SK-MEL-5 (cell line): ENCODE measurements around the gene FBXW2. TPM values are rescaled to one million over a fixed set of nuclear protein-coding genes. Genes with fewer than 3 reads are reported as not detected.

Source experiments
- DNase-seq: peaks from one replicate; pipeline ENCODE4 v3.0.0-alpha.2; 2016; ENCODE audit warnings: low read depth, low spot score
- in situ Hi-C: cut with HindIII; loops from 2 replicates; pipeline ENCODE4 v1.10.0; 2016; ENCODE audit warnings: low sequenced_read_pairs, high pct_unique_total_duplicates, low pct_unique_long_range_greater_than_20kb
- total RNA-seq: library from RNA; depleted of rRNA; stranded (reverse); fragments of >200 nt; shearing (Covaris generic); gene quantifications from 2 replicates; pipeline ENCODE4 v1.2.3, GENCODE V29; 2014

The FBXW2 gene
- total RNA-seq, 1 experiment from 2014 or later, result 26.4 TPM

DNA sequence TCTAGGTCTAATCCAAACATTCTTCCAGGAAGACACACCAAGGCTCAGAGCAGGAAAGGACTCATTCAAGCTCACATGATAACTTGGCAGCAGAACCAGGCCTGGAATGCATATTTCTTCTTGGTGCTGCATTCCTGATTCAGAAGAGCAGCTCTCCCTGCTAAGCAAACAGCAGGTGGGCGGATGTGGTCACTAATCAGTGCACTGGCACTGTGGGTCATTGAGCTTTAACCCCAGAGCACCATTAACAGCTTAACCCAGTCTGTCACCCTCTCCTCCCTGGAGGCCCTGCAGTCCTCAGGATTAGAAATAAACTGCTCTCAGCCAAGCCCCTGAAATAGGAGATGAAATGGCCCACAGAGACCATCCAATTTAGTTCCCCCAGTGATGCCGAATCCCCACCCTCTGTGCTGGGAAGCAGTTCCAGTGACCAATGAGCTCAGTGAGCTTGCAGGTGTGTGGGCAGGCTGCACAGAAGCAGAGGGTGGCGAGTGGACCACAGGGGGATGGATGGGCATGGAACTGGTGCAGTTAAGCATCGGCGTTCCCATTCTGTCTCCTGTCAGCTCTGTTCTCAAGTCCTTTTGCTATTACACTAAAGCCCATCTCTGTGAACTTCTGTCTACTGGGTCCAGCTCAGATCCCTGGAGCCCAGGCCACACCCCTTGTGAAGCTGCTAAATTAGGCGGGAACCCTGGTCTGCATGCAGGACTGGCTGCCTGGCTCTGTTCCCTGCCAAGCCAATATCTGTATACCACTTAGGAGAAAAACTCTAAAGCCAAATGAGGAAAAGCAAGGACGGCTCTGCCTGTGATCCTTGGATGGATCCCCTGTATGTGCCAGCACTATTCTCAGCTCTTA, 62.3 kb downstream of the FBXW2 start:
- in situ Hi-C loops, result no loop called here
- peak; percentile 84 for DNase-seq

GRCh38 chr9:120729791-120730241, 63.4 kb downstream of the FBXW2 start:
- in situ Hi-C loops, result no loop called here
- peak; percentile 54 for DNase-seq

GRCh38 chr9:120726484-120726883, 66.7 kb downstream of the FBXW2 start:
- DNase-seq, result no peak
- in situ Hi-C loops, result no loop called here

- in situ Hi-C loops, result no loop called here
- DNase-seq, result no peak
Measured at GRCh38 chr9:120725907-120726306, 67.3 kb downstream of the FBXW2 start.

GRCh38 chr9:120724757-120725400, 68.3 kb downstream of the FBXW2 start:
- in situ Hi-C loops, result no loop called here
- no peak for DNase-seq

GRCh38 chr9:120723565-120723964, 69.7 kb downstream of the FBXW2 start:
- DNase-seq, result no peak
- in situ Hi-C loops, result no loop called here

GRCh38 chr9:120720404-120720803, 72.8 kb downstream of the FBXW2 start:
- DNase-seq, result no peak
- in situ Hi-C loops, result no loop called here

DNA sequence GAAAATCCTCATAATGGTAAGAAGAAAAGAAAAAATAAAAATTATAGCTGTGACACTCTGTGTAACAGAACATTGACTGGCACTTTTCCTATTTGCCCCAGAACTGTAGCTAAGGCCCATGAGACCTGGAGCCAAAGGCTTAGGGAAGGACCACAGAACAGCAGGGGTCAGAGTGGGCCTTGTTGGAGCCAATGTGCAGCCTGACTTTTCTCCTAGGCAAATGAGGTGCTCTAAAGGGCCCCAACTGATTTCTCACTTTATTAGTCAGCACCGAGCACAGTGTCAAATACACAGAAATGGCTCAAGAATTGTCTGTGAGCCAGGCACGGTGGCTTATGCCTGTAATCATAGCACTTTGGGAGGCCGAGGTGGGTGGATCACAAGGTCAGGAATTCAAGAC, 74.9 kb downstream of the FBXW2 start:
- in situ Hi-C loops, result no loop called here
- no peak for DNase-seq

GRCh38 chr9:120717176-120717575, 76.0 kb downstream of the FBXW2 start:
- in situ Hi-C loops, result no loop called here
- no peak for DNase-seq

- in situ Hi-C loops, result no loop called here
- no peak for DNase-seq
Measured at GRCh38 chr9:120716483-120716882, 76.7 kb downstream of the FBXW2 start.

- DNase-seq, result peak; percentile 60
- in situ Hi-C loops, result no loop called here
Measured at GRCh38 chr9:120715389-120715924, 77.8 kb downstream of the FBXW2 start.

- in situ Hi-C loops, result no loop called here
- DNase-seq, result no peak
Measured at GRCh38 chr9:120714846-120715388, 78.3 kb downstream of the FBXW2 start.

GRCh38 chr9:120714088-120714845, 78.9 kb downstream of the FBXW2 start, which contains the start of gene MEGF9:
MEGF9 (minus strand) TSS chr9:120714470; CDS start chr9:120714358, 112 bp downstream.
- peak; percentile 98 for DNase-seq
- in situ Hi-C loops, result no loop called here

DNA sequence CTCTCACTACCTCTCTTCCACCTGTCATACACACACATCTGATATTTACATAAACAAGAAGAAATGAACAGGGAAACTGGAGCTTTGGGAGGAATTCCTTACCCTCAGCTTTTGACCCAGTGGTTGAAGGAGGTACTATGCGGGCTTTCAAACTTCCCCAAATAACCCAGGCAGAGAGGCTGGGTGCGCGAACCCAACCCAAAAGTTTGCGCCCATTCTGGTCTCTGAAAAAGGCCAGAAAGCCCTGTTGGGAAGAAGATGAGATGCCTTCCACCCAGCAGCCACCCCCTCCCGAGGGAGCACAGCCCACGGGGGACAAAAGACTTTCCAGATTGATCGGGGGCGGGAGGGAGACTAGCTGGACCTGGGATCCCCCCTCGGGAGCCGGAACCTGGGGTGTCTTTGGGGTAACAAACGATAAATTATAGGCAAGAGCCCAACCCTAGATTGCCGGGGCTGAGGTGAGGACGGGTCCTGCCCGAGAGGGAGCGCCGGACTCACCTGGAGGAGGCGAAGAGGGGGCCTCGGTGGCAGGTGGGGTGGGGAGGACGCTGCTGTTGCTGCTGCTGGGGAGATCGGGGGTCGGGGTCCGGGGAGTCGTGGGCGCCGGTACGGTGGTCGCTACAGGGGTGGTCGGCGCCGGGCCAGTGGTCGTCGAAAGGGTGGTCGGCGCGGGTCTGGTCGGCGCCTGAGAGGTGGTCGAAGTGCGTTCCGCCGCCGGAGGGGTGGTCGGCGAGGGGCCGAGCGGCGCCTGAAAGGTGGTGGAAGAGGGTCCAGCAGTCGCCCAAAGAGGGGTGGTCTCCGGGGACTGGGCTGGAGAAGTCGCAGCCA, 79.7 kb downstream of the FBXW2 start:
- peak; percentile 33 for DNase-seq
- in situ Hi-C loops, result no loop called here

DNA sequence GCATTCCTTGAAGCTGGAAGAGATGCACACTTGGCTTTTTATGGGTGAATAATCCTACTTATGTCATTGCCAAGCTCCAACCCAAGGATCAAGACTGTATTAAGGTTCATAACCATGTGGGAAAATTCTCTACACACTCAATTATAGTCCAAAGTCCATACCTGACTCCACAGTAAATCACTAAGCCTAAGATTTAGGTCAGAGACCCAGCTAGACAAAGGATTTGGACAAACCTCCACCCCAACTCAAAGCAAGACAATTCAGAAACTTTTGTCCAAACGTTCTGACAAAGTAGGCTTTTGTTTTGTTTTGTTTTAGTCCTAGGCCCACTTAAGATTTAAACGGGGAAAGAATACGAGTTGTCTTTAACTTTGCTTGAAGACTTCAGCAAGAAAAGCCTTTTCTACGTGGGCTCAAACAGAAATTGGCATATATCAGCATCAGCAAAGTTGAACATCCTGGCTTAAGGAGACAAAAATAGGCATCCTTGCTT, 80.6 kb downstream of the FBXW2 start:
- in situ Hi-C loops, result no loop called here
- no peak for DNase-seq

DNA sequence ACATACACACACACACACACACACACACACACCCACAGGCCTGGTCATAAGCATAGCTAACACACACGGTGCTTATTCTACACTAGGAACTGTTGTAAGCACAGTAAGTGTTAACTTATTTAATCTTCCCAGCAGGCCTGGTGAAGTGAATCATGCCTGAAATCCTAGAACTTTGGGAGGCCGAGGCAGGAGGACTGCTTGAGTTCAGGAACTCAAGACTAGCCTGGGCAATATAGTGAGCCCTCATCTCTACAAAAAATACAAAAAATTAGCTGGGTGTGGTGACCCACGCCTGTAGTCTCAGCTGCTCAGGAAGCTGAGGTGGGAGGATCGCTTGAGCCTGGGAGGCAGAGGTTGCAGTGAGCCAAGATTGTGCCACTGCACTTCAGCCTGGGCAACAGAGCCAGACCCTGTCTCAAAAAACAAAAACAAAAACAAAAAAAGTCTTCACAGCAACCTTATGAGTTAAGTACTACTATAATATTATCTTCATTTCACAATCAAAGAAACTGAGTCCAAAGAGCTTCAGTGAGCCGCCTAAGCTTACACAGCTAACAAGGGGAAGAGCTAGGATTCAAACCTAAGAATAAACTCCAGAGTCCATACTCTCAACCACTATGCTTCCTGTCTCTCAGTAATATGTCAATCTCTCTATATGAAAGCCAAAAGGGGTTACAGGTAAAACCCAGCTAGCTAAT, 81.2 kb downstream of the FBXW2 start:
- in situ Hi-C loops, result no loop called here

More for the DNA sequence above, 81.2 kb downstream of the FBXW2 start:
- DNase-seq, result peak; percentile 32
